Stimulated activated CD4-positive, alpha-beta T cell treated with anti-CD3 and anti-CD28 coated beads, TNF-alpha, amount 100 ng/mL, for 24 hours (primary cell): ENCODE data around the gene PICK1.
A peak's percentile ranks its signal among the peaks of the same experiment; 100 is the strongest.
"Not testable (repeated sequence)": the region's sequence is repeated elsewhere in the genome, so short reads cannot be mapped to it uniquely, and the experiment has no call there.

Experiments
- DNase-seq, 3 experiments: peaks; one replicate each; pipeline ENCODE4 v3.0.0-alpha.2; 2020; ENCODE audit warnings: low read depth in 3 of 3

PICK1 gene

GRCh38 chr22:38074181-38075104, 17.2 kb downstream of the PICK1 start:
- no peak for DNase-seq

GRCh38 chr22:38075105-38075825, 18.1 kb downstream of the PICK1 start:
- DNase-seq: no peak

GRCh38 chr22:38075961-38076360, 18.8 kb downstream of the PICK1 start:
- no peak for DNase-seq

GRCh38 chr22:38077096-38077495, 19.9 kb downstream of the PICK1 start:
- DNase-seq: no peak

DNA sequence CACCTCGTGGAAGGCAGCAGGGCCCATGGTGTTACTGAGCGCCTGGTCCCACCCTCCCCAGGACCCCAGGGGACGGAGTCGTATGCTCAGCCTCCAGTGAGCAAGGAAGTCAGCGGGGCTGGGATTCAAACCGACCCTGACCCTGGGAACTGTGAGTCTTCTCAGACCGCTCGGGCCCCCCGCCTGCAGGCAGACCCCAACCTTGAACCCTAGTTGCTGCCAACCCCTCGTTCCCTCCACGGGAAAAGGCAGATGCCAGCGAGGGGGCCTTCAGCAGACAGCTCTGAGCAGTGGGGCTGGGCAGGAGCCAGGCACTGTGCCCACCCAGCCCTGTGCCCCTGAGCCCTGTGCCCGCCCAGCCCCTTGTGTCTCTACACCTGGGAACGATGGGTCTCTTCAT, 20.4 kb downstream of the PICK1 start:
- DNase-seq: no peak

DNA sequence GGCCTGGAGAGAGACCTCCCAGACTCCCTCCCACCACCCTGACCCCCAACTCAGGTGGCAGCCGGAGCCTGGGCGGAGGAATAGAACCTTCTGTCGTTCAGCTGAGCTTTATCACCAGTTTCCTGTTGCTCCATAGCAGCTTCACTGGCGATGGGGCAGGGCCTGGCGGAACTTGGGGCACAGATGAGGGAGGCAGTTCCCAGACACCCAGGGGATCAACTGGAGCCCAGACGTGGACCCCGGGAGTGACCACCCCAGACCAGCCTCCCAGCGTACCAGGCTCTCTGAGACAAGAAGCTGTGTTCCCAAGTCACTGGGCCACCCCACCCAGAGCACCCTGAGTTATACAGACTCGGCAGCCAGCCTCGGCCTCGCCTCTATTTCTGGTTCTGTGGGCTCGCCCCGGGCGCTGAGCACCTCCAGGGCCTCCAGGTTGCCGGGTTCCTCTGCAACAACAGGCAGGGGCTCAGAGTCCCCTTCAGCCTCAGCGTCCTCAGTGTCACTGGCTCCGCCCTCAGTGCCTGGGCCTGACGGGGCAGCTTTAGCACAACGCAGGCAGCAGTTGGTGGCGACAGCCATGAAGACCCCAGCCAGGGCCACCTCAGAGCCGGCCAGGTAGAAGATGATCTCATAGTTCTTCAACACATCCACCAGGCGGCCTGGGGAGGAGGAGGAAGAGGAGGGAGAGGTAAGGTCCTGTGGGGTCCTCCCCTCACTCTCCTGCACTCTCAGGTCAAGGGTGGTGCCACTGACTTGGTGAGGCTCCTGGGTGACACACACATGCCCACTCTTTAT, 21.0 kb downstream of the PICK1 start:
- DNase-seq: no peak

DNA sequence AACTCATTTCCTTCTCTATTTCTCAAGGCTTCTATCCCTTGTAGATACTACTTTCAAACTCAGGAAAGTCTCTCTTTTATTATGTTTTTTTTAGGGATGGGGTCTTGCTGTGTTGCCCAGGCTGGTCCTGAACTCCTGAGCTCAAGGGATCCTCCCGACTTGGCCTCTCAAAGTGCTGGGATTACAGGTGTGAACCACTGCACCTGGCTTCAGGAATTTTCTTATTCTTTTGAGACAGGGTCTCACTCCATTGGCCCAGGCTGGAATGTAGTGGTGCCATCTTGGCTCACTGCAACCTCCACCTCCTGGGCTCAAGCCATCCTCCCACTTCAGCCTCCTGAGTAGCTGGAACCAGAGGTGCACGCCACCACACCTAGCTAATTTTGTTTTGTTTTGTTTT, 22.0 kb downstream of the PICK1 start:
- DNase-seq: not testable (repeated sequence)

- DNase-seq: no peak
Observed at GRCh38 chr22:38079804-38080203, 22.6 kb downstream of the PICK1 start.

GRCh38 chr22:38080474-38080849, 23.3 kb downstream of the PICK1 start:
- DNase-seq: no peak

- DNase-seq: peak in 1 of 3 experiments; percentile 15
Observed at GRCh38 chr22:38080850-38081635, 23.8 kb downstream of the PICK1 start.

DNA sequence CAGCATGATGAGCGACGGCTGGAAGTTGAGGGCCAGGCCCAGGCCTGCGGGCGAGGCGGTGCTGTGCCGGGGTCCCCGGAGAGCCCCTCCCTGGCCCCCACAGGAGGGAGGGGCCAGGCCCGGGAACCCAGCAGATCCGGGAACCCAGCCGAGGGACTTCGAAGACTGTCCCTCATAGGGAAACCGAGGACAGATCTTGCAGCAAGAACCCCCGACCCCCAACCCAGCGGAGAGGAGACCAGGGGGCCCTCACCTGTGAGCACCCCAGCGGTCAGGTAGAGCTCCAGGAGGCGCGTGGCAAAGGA, 24.4 kb downstream of the PICK1 start:
- no peak for DNase-seq

- DNase-seq: peak in 1 of 3 experiments; percentile 14
Observed at GRCh38 chr22:38081941-38082828, 25.0 kb downstream of the PICK1 start.

DNA sequence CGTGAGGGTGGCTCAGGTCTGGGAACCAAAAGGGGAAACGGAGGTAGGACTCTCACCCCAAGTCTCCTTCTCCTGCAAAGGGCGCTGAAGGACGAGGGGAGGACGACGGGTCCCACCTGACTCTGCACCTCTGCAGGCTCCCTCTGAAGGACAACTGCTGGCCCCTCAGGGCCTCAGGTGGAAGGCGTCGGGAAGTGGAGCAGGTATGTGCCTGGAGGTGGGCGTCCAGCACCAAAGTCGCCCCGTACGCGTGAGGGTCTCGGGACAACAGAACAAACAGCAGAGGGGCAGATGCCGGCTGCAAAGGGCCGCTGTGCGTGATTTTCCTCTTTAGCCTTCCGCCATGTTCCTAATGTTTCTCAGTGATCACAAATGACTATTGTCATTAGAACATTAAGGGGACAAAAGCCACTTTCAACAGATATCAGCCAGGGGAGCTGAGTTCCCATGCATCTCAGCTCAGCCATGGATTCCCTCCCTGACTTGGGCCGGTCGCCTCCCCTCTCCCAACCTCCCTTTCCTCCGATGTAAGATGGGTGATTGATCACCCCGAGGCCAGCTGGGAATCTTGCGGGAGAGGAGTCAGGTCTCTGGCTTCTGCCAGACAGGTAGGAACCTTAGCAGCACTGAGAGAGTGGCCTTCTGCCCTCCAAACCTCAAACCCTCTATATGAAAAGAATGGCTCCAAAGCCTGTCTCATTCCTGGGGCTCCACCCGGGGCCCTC, 25.9 kb downstream of the PICK1 start:
- no peak for DNase-seq

- no peak for DNase-seq
Observed at GRCh38 chr22:38083931-38084631, 26.9 kb downstream of the PICK1 start, which contains the start of gene SLC16A8. TSS of gene SLC16A8 (minus strand) at chr22:38084184. CDS start at chr22:38082873, 1,311 bp downstream.

DNA sequence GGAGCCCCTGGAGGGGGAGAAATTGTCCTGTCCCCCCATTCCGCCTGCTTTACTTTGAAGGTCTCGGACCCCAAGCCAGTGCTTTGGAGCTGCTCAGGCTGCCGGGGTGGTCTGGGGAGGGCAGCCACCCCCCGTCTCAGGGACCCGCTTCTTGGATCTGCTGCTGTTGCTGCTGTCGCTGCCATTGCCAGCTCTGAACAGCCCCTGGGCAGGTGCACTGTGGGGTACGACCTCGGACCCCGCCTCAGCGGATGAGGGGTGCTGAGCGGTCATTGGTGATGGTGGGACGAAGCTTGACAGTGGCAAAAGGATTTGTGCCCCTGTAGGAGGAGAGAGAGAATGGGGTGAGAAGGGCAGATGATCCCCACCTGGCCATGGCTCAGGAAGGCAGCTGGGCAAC, 27.9 kb downstream of the PICK1 start:
- DNase-seq: no peak

DNA sequence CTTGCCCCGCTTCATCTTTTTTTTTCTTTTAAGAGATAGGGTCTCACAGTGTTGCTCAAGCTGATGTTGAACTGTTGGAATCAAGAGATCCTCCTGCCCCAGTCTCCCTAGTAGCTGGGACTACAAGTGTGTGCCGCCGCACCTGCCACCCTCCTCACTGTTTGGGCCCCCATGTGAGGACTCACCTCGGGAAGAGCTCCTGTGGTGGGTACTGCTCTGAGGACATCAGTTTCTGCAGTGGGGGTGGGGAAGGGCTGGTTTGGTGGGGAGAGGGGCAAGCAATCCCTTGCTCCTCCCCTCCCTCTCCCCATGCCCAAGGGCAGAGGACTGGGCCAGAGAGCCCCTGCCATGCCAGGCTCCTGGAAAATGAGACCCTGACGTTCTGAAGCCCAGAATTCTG, 28.3 kb downstream of the PICK1 start:
- DNase-seq: no peak

DNA sequence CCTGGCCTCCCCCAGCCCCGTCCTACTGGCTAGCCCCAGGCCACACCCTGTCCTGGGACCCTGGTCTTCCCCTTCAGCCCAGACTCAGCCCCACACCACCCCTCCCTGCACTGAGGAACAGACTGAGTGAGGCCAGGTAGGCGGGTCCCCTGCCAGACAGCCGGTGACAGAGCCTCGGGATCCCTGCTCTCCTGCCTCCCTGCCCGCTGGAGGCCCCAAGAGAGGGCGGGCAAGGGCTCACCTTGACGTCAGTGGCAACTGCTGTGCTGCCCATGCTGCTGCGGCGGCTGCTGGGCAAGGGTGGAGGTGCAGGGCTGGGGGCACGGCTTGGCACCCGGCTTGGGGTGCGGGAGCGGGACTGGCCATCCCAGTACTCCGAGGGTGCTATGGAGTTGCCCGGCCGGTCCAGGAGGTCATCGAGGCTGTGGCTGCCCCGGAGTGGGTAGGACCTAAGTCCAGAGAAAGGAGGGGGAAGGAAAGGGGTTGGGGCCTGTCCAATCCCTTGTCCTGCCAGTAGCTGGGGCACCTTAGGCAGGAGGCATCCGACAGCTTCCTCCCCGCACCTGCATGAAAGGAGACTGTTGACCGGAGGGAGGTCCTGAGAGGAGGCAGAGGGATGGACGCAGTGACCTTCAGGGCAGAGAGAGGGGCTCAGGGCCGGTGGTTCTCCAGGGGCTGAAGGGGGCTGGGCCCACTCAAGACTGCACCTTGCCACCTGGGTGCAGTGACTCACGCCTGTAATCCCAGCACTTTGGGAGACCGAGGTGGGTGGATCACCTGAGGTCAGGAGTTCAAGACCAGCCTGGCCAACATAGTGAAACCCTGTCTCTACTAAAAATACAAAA, 29.0 kb downstream of the PICK1 start:
- DNase-seq: no peak

DNA sequence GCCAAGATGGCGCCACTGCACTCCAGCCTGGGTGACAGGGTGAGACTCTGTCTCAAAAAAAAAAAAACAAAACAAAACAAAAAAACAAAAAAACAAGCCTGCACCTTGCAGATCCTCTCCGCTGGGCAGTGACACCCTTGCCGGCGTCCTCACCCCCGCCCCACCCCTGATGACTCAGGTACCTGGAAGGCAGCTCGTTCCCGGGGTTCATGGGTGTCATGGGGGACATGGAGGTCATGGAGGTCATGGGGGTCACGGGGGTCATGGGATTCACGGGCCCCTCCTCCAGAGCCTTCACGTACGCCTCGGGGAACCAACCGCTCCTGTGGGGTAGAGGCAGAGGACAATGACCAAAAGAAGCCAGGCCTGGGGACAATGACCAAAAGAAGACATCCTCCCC, 29.7 kb downstream of the PICK1 start:
- no peak for DNase-seq
